DOHH2 (cell line): ENCODE results near the gene NHERF1.

Experiments
- H3F3A ChIP-seq: fragments of 200-600 bp; sonication (generic), shearing (Covaris generic); 2 replicates; pipeline ENCODE4 v1.6.0; 2016; ENCODE audit warnings: antibody characterized with exemption, mild to moderate bottlenecking; ENCODE audit not compliant: control insufficient read depth, insufficient read depth
- H3K27ac ChIP-seq: fragments of 200-600 bp; sonication (generic); 2 replicates; pipeline ENCODE4 v1.5.1; 2014; ENCODE audit warnings: low read depth, mild to moderate bottlenecking, low read length, moderate library complexity
- H3K27me3 ChIP-seq: fragments of 200-600 bp; sonication (generic); 2 replicates; pipeline ENCODE4 v1.6.1; 2014; ENCODE audit warnings: mild to moderate bottlenecking, low read length, mixed read lengths; ENCODE audit not compliant: control insufficient read depth
- H3K36me3 ChIP-seq: fragments of 200-600 bp; sonication (generic); 2 replicates; pipeline ENCODE4 v1.6.1; 2014; ENCODE audit warnings: mild to moderate bottlenecking, low read length, moderate library complexity, mixed read lengths; ENCODE audit not compliant: control insufficient read depth
- H3K4me1 ChIP-seq: fragments of 200-600 bp; sonication (generic); 2 replicates; pipeline ENCODE4 v1.6.1; 2014; ENCODE audit warnings: mild to moderate bottlenecking, low read length, mixed read lengths; ENCODE audit not compliant: control insufficient read depth
- H3K4me2 ChIP-seq: fragments of 200-600 bp; sonication (generic); 2 replicates; pipeline ENCODE4 v1.6.0; 2014; ENCODE audit warnings: mild to moderate bottlenecking, low read length, moderate library complexity
- H3K4me3 ChIP-seq: fragments of 200-600 bp; sonication (generic); 2 replicates; pipeline ENCODE4 v1.5.1; 2014; ENCODE audit warnings: mild to moderate bottlenecking, low read length, mixed read lengths
- H3K79me2 ChIP-seq: fragments of 200-600 bp; sonication (generic); 2 replicates; pipeline ENCODE4 v1.6.1; 2014; ENCODE audit warnings: mild to moderate bottlenecking, low read length, mixed read lengths; ENCODE audit not compliant: control insufficient read depth
- H3K9me2 ChIP-seq: fragments of 200-600 bp; sonication (generic); replicated peaks from 2 replicates; pipeline ENCODE4 v1.6.1; 2014; ENCODE audit warnings: mild to moderate bottlenecking, low read length, mixed read lengths; ENCODE audit not compliant: control insufficient read depth
- H3K9me3 ChIP-seq: fragments of 200-600 bp; sonication (generic); 2 replicates; pipeline ENCODE4 v1.6.1; 2014; ENCODE audit warnings: antibody characterized with exemption, low read length, mixed read lengths; ENCODE audit not compliant: control insufficient read depth, insufficient read depth
- H4K20me1 ChIP-seq: fragments of 200-600 bp; sonication (generic); 2 replicates; pipeline ENCODE4 v1.6.0; 2014; ENCODE audit warnings: low read depth, mild to moderate bottlenecking, antibody characterized with exemption, low read length, moderate library complexity; ENCODE audit not compliant: control insufficient read depth, insufficient read depth
- EZH2phosphoT487 ChIP-seq: fragments of 200-600 bp; sonication (generic); IDR thresholded peaks from 2 replicates; pipeline ENCODE4 v1.6.1; 2017; ENCODE audit warnings: borderline replicate concordance, mild to moderate bottlenecking, antibody characterized with exemption, low read length, moderate library complexity, mixed read lengths
- TF ChIP-seq, protein P1 (sequence below): fragments of 200-600 bp; sonication (generic); IDR thresholded peaks from one replicate; pipeline ENCODE4 v1.5.1; 2014; ENCODE audit warnings: antibody characterized with exemption, mild to moderate bottlenecking, low read depth, low read length; ENCODE audit not compliant: poor library complexity, severe bottlenecking

Gene NHERF1

GRCh38 chr17:74712756-74713155 is 35.7 kb upstream of the NHERF1 start, which contains the start of gene CD300LF:
CD300LF (minus strand) TSS chr17:74712923; CDS start chr17:74712866, 57 bp downstream.
- H3K27ac ChIP-seq, result no peak within 1 kb of the TSS
- no peaks in the 10 kb centered on the region for H3K9me2 ChIP-seq
- H3K27me3 ChIP-seq, result peaks cover 12% of the 10 kb centered on the region; the same call in 1 of the 2 replicates
- no peaks in the 10 kb centered on the region for H3K36me3 ChIP-seq
- no peaks in the 10 kb centered on the region for H3F3A ChIP-seq
- H4K20me1 ChIP-seq, result no peaks in the 10 kb centered on the region
- TF ChIP-seq, protein P1, sequence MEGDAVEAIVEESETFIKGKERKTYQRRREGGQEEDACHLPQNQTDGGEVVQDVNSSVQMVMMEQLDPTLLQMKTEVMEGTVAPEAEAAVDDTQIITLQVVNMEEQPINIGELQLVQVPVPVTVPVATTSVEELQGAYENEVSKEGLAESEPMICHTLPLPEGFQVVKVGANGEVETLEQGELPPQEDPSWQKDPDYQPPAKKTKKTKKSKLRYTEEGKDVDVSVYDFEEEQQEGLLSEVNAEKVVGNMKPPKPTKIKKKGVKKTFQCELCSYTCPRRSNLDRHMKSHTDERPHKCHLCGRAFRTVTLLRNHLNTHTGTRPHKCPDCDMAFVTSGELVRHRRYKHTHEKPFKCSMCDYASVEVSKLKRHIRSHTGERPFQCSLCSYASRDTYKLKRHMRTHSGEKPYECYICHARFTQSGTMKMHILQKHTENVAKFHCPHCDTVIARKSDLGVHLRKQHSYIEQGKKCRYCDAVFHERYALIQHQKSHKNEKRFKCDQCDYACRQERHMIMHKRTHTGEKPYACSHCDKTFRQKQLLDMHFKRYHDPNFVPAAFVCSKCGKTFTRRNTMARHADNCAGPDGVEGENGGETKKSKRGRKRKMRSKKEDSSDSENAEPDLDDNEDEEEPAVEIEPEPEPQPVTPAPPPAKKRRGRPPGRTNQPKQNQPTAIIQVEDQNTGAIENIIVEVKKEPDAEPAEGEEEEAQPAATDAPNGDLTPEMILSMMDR, result no peak
- TF ChIP-seq EZH2phosphoT487, result no peak
- no peak within 1 kb of the TSS for H3K4me3 ChIP-seq
- no peaks in the 10 kb centered on the region for H3K4me1 ChIP-seq
- H3K79me2 ChIP-seq, result no peaks in the 10 kb centered on the region
- H3K4me2 ChIP-seq, result no peak within 1 kb of the TSS
- no peaks in the 10 kb centered on the region for H3K9me3 ChIP-seq

DNA sequence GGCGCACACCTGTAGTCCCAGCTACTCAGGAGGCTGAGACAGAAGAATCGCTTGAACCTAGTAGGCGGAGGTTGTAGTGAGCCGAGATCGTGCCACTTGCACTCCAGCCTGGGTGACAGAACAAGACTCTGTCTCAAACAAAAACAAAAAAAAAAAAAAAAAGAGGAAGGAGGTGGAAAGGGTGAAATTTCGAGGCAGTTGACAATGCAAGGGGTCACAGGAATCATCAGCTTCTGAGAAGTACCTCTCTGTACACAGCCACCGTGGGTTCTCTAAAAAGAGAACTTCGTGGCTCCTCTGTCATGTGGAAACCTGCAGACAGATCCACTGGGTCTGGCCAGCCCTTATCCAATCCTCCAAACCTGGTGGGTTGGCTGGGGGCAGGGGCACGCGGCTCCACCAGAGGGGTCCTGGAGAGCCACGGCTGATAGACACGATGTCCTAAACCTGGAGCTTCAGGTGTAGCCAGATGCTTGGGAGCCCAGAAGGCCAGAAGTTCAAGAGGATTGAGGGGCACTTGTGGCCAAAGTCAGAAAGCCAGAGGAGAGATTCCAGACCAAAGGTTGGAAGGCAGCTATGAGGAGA is 35.2 kb upstream of the NHERF1 start:
- Histone ChIP-seq H3K4me2 (no peak overlapping the region), H3K27me3 (peaks cover 12% of the 10 kb centered on the region; the same call in 1 of the 2 replicates), H3F3A (no peaks in the 10 kb centered on the region), H3K9me3 (no peaks in the 10 kb centered on the region), H4K20me1 (no peaks in the 10 kb centered on the region), H3K4me3 (no peak overlapping the region), H3K27ac (no peak overlapping the region), H3K36me3 (no peaks in the 10 kb centered on the region), H3K79me2 (no peaks in the 10 kb centered on the region), H3K9me2 (no peaks in the 10 kb centered on the region), H3K4me1 (no peaks in the 10 kb centered on the region)
- TF ChIP-seq EZH2phosphoT487, result no peak
- TF ChIP-seq, protein P1, result no peak

DNA sequence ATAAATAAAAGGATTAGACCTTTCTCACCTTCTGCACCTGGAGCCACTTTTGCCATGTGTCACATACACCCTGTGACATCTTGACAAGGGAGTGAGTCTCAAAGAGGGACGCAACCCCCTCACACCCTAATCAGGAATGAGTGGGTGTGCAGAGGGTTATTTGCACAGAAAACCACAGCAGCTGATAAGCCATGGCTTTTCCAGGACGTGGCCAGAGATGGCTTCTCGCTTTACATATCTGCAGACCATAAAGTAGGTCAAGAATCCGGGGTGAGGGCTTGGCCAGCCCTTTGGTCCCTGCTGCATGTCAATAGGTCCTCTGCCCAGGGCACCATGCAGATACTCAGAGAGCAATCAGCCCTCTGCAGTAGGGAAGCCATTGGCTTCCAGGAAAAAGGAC is 33.3 kb upstream of the NHERF1 start:
- Histone ChIP-seq H3K4me1 (no peaks in the 10 kb centered on the region), H3K4me2 (no peak overlapping the region), H3K36me3 (no peaks in the 10 kb centered on the region), H3F3A (no peaks in the 10 kb centered on the region), H3K4me3 (no peak overlapping the region), H3K9me3 (no peaks in the 10 kb centered on the region), H3K27ac (no peak overlapping the region), H3K79me2 (no peaks in the 10 kb centered on the region), H4K20me1 (no peaks in the 10 kb centered on the region), H3K27me3 (peaks cover 16% of the 10 kb centered on the region; the same call in 1 of the 2 replicates), H3K9me2 (no peaks in the 10 kb centered on the region)
- no peak for TF ChIP-seq EZH2phosphoT487
- TF ChIP-seq, protein P1, result no peak
